EL (cell line): ENCODE results near the gene CDA.

Experiments used
- DNase-seq: peaks from one replicate; pipeline ENCODE4 v3.0.0-alpha.2; 2016

CDA gene

DNA sequence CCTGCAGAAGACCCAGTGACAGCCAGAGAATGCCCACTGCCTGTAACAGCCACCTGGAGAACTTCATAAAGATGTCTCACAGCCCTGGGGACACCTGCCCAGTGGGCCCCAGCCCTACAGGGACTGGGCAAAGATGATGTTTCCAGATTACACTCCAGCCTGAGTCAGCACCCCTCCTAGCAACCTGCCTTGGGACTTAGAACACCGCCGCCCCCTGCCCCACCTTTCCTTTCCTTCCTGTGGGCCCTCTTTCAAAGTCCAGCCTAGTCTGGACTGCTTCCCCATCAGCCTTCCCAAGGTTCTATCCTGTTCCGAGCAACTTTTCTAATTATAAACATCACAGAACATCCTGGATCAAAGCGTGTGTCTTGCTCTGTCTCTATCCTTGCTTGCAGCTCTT, 29.7 kb downstream of the CDA start:
- no peak for DNase-seq

DNA sequence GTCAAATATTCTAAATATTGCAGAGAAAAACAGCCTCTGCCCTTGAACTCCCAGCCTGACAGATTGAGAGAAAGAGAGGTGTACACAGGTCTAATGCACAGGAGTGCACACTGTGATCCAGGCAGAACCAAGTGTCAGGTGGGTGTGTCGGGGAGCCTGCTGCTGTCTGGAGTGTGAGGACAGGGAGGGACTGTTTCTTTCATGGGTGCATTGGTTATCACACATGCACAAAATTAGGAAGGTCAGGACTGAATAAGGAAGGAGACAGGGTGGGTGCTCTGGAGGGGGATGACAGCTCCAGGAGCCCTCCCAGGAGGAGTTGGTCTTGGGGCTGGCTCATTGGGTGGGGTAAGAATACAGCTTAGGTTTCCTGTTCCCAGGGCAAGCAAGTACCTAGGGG, 31.1 kb downstream of the CDA start:
- no peak for DNase-seq

DNA sequence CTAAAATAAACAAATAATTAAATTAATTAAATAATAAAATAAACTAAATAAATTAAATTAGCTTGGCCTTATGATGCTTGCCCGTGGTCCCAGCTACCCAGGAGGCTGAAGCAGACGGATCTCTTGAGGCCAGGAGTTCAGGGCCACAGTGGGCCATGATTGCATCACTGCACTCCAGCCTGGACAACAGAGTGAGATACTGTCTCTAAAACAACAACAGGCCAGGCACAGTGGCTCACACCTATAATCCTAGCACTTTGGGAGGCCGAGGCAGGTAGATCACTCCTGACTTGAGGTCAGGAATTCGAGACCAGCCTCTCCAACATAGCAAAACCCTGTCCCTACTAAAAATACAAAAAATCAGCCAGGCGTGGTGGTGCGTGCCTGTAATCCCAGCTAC, 32.1 kb downstream of the CDA start:
- no peak for DNase-seq

DNA sequence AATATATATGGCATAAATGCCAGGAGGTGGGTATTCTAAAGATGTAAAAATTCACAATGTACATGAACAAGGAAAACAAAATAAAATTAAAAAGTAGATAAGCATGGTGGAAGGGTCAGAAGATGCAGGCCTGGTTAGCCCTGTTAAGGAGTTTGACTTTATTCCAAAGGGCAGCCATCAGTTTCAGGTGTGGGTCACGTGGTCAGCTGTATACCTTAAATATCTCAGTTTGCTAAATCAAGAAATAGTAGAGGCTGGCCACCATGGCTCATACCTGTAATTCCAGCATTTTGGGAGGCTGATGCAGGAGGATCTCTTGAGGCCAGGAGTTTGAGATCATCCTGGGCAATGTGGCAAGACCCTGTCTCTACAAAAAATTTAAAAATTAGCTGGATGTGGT, 35.8 kb downstream of the CDA start:
- DNase-seq, result no peak

DNA sequence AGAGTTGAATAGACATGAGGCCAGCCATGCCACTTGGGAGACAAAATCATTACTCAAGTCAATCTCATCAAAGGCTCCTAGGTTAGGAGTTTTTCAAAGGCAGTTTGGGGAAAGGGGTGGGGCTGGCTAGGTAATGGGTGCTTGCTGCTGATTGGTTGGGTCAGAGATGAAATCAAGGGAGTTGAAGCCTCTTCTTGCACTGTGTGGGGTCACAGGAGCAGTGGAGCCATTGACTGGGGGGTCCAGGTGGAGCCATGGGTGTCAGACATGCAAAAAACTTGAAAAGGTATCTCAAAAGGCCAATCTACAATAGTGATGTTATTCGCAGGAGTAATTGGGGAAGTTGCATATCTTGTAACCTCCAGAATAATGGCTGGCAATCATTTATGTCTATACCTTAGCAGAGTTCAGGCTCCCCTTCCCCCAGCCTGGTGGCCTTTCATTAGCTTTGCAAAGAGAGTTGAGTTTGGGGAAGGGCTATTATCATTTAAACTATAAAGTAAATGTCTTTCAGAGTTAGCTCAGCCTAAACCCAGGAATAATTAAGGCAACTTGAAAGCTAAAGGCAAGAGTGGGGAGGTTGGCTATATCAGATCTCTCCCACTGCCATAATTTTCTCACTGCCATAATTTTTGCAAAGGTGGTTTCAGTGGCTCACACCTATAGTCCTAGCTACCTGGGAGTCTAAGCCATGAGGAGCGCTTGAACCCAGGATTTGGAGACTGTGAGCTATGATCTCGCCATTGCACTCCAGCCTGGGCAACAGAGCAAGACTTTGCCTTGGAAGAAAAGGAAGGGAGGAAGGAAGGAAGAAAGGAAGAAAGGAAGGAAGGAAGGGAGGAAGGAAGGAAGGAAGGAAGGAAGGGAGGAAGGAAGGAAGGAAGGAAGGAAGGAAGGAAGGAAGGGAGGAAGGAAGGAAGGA, 36.5 kb downstream of the CDA start:
- DNase-seq, result no peak

DNA sequence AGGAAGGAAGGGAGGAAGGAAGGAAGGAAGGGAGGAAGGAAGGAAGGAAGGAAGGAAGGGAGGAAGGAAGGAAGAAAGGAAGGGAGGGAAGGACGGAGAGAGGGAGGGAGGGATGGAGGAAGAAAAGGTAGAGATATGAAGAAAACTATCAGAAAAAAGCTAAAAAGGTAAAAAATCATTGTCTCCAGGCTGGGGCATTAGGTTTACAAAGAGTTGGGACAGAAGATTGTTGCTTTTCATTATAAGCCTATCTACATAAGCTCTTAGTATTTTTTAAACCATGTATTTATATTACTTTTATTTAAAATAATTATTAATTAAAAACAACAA, 37.2 kb downstream of the CDA start:
- no peak for DNase-seq

DNA sequence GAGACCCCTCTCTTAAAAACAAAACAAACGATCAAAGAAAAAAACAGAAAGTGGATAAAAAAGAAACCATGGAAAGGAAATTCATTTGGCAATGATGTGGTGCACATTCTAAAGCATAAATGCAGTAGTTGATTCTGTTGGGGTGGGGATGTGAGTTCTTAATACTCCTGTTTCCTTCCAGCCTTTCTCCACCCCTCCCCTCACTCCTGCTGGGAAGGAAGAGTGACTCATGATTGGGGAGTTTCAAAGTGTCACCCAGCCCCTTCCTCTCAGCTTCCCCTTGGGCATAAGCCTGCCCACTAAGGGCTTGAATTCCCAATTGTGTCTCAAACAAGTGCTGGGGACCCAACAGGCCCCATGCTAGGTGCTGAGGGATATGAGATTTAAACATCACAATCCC, 37.6 kb downstream of the CDA start:
- no peak for DNase-seq

DNA sequence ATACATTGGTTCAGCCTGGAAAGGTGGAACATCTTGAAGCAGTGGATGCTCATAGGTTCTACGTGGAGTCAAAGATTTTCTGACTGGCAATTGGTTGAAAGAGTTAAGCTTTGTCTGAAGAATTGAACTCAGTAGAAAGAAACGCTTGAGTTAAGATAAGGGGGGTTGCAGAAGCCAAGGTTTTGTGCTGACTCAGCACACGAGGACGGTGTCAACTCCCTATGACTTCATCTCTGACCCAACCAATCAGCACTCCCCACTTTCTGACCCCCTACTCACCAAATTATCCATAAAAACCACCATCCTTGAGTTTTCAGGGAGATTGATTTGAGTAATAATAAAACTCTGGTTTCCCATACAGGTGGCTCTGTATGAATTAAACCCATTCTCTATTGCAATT, 41.8 kb downstream of the CDA start:
- DNase-seq, result no peak

DNA sequence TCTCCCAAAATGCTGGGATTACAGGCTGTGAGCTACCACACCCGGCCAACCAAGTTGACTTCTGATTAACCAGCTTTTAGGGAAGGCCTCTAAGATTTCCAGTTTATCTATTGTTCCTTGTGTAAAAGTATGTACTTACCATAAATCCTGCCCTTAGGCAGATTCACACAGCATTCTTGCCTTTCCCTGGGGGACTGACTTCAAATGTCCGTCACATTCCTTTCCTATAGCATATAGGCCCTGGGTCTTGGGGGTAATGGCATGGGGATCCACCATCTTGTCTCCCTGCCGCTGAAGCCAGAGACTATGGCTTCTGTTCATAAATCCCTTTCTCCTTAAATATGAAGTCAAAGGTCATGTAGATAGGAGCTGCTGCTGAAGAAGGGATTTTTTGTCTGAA, 43.5 kb downstream of the CDA start:
- no peak for DNase-seq

DNA sequence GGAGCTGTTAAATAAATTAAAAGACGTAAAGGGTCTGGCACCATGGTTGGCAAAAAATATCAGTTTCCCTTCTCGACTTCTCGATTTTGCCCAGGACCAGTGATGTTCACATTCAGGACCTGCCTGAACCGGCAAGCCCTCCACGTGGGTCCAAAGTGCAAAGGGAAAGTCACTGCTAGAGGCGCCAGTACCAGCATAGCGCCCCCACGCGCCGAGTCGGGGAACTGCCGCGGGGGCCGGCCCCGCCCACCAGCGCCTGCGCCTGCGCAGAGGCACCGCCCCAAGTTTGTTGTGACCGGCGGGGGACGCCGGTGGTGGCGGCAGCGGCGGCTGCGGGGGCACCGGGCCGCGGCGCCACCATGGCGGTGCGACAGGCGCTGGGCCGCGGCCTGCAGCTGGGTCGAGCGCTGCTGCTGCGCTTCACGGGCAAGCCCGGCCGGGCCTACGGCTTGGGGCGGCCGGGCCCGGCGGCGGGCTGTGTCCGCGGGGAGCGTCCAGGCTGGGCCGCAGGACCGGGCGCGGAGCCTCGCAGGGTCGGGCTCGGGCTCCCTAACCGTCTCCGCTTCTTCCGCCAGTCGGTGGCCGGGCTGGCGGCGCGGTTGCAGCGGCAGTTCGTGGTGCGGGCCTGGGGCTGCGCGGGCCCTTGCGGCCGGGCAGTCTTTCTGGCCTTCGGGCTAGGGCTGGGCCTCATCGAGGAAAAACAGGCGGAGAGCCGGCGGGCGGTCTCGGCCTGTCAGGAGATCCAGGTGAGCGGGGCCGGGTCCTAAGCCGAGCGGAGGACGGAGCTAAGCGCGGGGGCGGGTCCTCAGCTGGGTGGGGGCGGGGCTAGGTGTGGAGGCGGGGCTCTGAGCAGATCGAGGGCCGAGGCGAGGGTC, 44.5 kb downstream of the CDA start, which contains the start of gene PINK1:
Gene PINK1 (plus strand): TSS at position 269 of the 875 bp plus-strand sequence. CDS start 91 bp downstream, at position 360.
- peak; percentile 71 for DNase-seq

DNA sequence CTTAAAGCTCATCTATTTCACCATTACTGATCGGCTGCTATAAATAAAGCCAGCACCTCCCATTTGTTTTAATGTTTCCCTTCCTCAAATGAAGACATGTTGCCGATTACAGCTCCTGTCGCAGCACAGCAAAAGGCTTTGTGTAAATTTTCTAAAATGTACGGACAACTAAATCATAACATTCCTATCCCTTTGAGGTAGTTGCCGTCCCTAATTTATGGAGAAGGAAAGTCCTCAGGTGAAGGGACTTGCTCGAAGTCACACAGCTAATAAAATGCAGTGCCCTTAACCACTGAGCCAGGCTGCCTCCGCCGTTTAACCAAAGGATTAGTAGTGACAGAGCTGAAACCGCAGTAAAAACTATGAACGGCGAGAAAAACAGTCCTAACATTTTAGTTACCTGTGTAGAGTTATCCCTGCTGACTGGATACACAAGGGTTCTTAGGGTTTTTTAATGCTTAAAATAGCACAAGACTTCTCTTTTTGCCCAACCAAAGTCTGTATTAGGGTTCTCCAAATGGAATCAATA, 45.2 kb downstream of the CDA start:
- no peak for DNase-seq

DNA sequence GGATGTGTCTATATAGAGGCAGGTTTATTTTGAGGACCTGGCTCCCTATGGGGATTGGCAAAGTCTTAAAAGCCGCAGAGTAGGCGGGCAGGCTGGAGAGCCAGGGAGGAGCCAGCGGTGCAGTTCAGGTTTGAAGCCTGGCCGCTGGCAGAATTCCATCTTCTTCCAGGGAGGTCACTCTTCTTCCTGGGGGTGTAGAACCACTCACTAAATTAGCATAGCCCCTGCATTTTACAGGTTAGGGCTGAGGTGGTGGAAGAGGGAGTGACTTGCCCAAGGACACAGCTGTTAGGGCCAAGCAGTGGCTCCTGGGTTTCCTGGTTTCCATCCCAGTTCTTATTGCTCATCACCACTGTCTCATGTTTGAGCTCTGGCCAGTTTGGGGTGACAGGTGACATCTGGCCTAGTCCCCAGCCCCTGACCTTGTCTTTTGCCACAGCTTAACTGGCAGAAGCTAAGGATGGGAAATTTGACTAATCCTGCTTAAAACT, 45.7 kb downstream of the CDA start:
- peak; percentile 48 for DNase-seq

DNA sequence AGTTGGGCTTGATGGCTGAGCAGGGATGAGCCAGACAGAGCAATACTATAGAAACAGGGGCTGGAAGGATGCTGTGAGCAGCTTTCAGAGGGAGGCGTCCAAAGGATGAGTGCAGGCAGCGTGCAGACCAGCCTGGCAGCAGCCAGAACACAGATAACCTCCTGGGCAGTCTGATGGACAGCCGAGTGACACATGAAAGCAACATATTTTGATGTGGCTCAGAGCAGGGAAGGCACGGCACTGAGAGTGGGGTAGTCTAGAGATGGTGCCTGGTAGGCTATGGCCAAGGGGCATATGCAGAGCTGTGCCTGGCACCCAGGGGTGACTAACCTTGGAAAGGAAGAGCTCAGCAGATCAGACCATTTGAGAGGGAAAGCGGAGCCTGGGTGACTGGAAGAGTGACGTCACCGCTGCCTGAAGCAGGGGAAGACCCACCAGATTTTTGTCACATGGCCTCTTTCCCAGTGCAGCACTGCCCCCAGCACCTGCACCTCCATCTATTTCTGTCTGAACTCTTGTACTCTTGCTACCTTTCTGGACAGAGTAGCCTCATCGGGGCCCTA, 48.0 kb downstream of the CDA start:
- no peak for DNase-seq

DNA sequence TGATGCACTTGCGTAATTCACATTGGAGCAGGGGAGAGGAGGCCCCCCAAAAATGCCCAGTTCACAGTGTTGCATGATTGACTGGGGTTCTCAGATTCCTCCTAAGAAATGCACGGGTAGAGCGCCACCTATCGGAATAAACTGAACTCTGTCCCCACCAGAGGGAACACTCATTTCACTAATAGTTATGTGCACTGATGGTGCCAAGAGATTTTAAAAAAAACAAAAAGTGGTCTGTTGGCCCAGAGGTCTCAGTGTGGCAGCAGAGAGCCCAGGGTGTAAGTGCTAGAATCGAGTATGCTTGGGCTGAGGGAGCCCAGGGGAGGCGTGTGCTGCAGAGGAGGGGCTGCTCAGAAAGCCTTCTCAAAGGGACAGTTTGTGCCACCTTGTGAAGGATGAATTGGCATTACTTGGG, 51.3 kb downstream of the CDA start:
- DNase-seq, result peak; percentile 61

DNA sequence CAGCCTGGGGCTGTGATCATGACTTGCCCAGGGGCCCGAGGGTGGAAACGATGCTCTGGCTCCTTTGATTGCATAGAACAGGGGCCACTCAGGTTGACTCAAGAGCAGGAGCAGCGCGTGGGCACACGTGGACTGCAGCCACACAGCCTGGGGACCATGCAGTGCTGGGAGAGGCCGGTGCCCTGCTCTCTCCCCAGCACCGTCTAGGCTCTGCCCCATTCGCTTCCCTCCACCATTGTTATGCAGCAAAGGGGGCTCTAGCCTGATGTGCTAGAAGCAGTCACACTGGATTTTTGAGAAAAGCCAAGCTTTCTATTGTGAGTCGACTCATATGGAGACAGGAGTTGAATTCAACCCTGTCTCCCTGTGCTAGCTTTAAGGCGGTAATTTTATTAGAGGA, 53.1 kb downstream of the CDA start:
- no peak for DNase-seq

DNA sequence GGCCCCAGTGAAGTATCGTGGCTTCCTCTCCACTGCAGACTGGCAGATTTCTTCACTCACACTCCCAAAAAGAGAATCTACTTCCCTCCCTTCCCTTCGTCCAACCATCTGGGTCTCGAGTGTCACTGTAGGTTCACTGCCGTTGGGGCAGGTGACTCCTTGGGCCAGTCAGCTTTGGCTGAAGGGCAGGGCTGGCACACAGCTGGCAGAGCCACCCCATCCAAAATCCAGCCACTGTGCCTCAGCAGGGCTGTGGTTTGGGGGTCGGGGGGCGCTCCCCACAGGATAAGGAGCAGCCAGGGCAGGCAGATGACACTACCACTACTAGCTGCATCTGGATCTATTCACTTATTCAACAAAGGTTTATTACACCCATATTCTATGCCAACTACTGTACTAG, 54.2 kb downstream of the CDA start:
- DNase-seq, result no peak

DNA sequence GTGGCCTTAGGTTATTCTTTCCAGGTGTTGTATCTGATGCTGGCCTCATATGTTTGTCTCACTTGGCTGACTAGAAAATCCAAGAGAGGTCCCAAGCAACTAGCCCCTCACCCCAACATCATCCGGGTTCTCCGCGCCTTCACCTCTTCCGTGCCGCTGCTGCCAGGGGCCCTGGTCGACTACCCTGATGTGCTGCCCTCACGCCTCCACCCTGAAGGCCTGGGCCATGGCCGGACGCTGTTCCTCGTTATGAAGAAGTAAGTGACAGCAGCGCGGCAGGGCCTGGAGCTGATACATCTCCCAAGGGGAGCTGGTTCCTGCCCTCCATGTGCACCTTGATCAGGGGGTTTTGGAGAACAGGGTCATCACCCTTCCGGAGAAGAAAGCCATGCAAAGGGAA, 55.5 kb downstream of the CDA start:
- no peak for DNase-seq

DNA sequence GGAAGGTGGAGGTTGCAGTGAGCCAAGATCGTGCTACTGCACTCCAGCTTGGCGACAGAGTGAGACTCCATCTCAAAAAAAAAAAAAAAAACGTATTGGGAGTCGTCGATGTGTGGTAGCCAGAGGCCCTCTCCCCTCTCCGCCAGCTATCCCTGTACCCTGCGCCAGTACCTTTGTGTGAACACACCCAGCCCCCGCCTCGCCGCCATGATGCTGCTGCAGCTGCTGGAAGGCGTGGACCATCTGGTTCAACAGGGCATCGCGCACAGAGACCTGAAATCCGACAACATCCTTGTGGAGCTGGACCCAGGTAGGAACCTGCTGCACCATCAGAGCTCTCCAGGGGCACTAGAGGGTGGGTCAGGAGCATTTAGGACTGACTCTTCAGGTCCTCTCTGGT, 56.5 kb downstream of the CDA start:
- no peak for DNase-seq

DNA sequence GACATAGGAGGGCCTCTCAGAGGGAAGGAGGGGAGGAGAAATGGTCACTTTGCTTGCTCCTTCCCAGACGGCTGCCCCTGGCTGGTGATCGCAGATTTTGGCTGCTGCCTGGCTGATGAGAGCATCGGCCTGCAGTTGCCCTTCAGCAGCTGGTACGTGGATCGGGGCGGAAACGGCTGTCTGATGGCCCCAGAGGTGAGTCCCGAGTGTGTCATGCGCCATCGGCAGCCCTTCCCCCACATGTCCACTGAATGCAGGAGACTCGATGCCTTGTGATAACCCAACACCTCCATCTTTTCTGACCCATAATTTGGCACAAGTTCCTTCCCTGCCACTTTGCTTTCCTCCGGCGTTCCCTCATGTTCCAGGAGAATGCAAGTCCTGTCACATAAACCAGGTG, 59.5 kb downstream of the CDA start:
- no peak for DNase-seq

DNA sequence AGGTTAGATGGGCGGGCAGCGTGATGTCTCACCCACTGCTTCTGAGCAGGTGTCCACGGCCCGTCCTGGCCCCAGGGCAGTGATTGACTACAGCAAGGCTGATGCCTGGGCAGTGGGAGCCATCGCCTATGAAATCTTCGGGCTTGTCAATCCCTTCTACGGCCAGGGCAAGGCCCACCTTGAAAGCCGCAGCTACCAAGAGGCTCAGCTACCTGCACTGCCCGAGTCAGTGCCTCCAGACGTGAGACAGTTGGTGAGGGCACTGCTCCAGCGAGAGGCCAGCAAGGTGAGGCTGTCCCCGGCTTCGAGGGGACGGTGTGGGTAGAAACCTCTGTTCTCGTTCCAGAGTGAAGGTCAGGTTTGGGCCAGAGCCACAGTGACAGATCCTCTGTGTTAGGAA, 60.0 kb downstream of the CDA start:
- no peak for DNase-seq

DNA sequence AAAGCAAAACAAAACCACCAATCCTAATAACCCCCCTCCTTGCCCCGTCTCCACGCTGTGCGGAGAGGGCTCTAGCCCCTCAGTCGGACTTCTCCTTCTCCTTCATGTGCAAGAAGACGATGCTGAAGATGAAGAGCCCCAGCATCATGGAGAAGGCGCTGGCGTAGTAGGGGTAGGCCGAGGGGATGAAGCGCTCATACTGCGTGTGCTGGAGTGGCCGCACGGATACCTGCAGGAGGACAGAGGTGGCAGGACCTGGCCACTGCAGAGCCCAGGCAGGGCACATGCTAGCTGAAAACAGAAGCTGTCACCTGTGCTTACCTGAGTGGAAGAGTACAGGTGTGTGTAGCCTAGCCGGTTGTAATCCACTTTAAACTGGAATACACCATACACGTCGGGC, 63.4 kb downstream of the CDA start:
- DNase-seq, result no peak

DNA sequence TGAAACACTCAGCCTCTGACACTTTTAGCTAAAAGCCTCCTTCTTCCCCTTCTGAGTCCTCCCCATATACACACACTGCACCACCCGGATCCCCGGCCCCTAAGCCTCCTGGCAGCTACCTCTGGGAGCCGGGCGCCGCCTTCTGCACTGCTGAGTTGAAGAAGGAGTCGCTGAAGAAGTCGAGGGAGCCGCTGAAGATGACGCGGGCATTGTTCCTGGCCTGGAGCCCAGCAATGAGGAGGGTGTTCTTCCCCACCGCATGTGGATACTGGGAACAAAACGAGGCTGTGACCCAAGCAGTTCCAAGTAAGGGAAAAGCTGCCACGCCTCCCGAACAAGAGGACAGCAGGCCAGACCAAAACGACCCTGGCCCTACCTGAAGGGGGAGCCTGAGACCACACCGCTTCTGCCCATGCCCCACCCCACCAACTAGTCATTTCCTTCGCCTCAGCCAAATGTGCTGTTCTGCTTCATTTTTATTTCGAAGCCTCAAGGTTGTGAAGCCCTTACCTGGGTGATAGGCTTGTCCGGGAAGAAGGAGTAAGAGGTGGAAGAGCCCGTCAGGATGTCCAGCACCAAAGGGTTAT, 65.3 kb downstream of the CDA start:
- DNase-seq, result no peak

DNA sequence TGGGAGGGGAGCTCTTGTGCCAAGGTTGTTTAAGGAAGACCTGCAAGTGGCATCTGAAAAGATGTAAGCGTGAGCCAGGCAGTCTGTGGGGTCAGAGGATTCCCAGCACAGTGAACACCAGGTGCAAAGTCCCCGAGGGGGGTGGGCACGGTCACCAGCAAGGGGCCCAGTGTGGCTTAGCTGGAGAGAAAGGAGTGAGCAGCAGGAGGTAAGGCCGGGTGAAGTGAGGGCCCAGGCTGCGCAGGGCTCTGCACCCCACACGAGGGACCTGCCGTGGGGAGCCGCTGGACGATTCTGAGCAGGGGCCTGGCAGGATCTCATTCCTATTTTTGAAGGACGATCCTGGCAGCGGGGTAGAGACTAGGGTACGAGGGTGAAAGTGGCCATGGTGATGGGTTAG, 68.1 kb downstream of the CDA start:
- no peak for DNase-seq
